ENCODE measurements around the gene INPPL1.

INPPL1 gene

GRCh38 chr11:72218251-72218745, 6.3 kb upstream of the INPPL1 start:
- no peak for DNase-seq (ENCODE audit: low read depth, low spot score)

DNA sequence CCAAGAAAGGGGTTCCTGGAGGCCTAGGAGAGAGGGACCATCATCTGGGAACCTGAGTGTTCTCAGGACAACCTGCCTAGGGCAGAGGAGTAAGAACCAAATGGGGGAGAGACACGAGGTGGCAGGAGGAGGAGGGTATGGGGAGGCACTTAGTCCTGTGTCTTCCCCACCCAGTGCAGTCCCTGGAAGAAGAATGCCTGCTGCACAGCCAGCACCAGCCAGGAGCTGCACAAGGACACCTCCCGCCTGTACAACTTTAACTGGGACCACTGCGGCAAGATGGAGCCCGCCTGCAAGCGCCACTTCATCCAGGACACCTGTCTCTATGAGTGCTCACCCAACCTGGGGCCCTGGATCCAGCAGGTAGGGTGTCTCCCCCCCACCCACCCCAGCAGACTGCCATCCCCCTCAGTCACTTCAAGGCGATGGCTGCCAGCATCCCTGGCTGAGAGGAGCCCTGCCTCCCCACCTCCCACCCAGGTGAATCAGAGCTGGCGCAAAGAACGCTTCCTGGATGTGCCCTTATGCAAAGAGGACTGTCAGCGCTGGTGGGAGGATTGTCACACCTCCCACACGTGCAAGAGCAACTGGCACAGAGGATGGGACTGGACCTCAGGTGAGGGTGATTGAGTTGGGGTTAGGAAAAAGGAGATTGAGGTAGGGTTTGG, 3.7 kb upstream of the INPPL1 start:
- no peak for DNase-seq (ENCODE audit: low read depth, low spot score)

- no peak for DNase-seq (ENCODE audit: low read depth, low spot score)
Observed at GRCh38 chr11:72221386-72222075, 3.0 kb upstream of the INPPL1 start.

DNA sequence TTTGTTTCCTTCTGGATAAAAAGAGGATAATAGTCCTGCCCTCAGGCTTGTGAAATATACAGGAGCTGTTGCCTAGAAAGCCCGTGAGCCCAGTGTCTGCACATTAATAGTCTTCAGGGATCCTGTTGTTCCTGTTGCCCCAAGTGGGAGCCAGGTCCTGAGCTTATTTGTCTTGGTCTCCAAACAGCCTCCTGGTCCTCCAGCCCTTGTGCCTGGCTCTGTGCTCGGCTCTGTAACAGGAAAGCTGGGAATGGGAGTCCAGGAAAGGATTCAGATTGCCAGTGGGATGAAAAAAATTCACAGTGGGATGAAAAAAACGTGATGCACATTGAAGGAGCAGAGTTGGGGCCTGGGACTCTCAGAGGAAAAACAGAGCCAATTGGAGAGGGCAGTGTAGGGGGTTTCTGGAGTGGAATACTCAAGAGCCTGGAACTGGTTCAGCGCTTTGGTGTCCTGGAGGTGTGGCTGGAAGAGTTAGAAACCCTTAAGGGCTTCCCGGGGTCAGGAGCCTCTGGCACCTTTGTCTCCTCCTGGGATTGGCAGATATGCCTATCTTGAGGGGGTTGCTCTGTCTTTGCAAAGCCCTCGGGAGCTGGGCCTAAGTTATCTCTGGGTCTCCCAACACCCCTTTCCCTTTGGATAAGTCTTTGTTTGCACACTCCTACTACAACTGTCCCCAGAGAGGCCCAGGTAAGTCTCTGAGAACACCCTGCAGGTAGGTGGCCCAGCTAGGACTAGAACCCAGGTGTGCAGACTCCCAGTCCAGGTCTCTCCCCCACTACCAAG, 2.3 kb upstream of the INPPL1 start:
- DNase-seq (ENCODE audit: low read depth, low spot score): no peak

GRCh38 chr11:72222907-72223614, 1.5 kb upstream of the INPPL1 start:
- DNase-seq (ENCODE audit: low read depth, low spot score): no peak

DNA sequence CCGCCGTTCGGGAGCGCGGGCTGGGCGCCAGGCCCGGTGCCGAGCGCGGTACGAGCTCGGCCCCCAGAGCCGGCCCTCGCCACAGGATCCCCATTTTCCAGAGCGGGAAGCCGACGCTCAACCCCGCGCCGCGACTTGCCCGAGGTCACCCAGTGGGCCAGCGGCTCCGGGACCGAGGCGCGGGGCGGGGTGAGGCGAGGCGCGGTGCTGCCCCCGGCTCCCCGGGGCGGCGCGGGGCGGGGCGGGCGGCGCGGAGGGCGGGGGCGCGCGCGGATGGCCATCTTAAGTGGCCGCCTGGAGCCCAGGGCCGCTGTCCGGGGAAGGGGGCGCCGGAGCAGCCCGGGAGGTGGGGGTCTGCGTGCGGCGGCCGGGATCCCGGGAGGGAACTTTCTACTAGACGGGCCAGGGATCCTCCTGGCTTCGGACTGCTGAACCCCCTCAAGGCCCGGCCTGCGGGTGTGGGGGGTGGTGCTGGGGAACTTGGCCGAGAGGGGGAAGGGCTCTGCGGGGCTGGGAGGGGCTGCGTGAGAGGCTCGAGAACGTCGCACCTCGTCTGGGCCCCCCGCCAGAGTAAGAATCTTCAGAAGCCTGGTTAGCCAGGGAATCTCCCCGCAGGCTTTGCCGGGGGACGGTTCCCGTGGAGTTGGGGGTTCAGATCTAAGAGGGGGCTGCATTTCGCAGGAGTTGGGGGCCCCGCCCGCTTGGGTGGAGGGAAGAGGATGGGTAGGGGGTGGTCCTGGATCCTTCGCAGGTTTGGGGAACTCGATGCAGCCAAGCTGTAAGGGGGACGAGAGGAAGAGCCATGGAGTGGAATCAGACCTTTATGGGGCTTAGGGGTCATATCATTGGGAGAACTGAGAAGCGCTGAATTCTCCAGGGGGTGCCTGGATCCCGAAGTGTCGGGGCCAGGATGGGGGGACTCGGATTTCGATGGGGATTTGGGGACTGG, 678 bp upstream of the INPPL1 start:
- no peak for DNase-seq (ENCODE audit: low read depth, low spot score)

DNA sequence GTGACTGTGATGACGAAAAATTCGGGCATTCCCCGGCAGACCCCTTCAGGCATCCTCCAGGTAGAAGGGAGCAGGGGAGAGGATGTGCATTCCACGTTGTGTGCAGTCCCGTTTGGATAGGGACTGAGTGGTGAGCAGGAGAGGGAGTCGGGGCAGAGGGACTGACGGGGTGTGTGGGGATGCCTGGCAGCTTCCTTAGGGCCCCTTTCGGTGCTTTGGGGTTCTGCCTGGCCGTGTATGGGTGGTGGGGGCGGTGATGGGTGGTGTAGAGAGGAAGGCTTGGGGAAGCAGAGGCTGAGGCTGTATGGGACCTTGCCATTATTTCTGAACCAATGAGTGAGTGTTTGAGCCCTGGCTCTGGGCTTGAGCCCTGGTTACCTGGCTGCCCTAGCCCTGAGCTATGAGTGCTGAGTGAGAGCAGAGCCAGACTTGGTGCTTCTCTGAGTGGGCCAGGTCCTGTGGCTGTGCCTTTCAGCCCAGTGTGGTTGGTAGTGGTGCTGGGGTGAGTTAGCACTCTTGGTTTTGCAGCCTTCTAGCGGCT, 914 bp downstream of the INPPL1 start:
- DNase-seq (ENCODE audit: low read depth, low spot score): no peak

DNA sequence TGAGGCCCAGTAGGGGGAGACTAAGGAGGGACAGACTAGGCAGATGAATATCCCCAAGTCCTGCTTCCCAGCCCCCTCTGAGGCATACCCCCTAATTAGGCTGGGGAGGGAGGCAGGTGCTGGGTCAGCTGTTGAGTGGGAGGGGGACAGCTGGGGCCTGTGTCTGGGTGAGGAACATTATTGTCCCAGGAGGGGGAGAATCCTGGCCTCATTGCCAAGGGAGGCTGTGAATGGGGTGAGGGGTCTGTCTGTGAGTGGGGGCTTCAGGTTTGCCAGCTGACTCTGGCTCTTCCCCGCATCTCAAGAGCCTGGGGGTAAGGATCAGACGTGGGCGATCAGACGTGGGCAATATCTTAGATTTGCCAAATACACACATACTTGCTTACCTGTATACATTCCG, 2.1 kb downstream of the INPPL1 start:
- DNase-seq (ENCODE audit: low read depth, low spot score): no peak

DNA sequence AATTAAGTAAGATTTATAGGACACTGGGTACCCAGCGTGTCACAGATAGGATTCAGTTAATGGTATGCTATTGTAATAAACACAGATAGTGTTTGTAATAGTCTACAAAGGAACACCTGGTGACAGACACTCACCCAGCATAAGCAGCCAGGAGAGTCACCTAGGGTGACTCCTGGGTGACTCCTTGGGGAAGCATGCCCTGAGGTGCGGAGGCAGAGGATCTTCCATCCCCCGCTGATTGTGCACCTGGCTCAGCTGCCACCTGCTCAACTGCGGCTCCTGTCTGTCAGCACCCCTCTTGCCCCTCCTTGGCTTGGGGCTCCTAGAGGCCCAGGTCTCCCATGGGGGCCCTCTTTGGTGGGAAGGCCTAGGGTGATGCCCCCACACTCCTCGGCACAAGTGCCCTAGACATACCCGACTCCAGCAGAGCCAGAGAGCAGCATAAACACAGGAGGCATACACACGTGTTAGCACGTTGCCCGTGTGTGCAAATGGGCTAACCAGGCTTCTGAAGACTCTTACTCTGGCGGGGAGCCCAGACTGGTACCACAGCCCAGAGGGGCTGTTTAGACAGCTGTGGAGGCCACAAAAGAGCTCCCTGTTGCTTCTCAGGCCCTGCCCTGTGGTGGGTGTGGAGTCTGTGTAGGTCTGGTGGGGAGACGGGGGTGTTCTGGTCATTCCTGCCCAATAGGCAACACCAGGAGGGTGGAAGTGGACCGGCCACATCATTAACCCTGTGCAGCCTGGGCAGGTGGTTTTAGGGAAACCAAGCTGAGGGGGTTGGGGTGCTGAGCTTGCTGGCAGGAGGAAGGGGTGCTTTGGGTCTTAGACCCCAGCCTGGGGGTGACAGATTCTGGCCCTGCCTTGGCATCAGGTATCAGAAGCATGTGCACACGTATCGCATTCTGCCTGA, 3.0 kb downstream of the INPPL1 start:
- DNase-seq (ENCODE audit: low read depth, low spot score): no peak

DNA sequence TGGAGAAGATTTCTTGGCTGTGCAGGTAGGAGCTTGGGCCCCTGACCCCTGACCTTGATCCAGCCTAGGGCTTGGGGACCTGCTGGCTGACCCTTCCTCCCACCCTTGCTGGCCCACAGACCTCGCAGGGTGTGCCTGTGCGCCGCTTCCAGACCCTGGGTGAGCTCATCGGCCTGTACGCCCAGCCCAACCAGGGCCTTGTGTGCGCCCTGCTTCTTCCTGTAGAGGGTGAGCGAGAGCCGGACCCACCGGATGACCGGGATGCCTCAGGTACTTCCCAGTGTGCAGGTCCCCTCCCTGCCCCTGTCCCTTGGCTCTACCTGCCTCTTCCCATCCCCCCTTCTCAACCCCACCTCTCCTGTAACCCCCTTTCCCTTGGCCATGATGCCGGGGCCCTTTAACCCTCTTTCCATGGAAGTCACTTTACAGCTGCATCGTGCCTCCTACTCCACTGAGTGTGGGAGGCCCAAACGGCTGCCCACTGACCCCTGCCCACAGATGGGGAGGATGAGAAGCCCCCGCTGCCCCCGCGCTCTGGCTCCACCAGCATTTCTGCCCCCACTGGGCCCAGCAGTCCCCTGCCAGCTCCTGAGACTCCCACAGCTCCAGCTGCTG, 3.8 kb downstream of the INPPL1 start:
- DNase-seq (ENCODE audit: low read depth, low spot score): no peak

GRCh38 chr11:72228844-72229231, 4.3 kb downstream of the INPPL1 start:
- DNase-seq (ENCODE audit: low read depth, low spot score): no peak

DNA sequence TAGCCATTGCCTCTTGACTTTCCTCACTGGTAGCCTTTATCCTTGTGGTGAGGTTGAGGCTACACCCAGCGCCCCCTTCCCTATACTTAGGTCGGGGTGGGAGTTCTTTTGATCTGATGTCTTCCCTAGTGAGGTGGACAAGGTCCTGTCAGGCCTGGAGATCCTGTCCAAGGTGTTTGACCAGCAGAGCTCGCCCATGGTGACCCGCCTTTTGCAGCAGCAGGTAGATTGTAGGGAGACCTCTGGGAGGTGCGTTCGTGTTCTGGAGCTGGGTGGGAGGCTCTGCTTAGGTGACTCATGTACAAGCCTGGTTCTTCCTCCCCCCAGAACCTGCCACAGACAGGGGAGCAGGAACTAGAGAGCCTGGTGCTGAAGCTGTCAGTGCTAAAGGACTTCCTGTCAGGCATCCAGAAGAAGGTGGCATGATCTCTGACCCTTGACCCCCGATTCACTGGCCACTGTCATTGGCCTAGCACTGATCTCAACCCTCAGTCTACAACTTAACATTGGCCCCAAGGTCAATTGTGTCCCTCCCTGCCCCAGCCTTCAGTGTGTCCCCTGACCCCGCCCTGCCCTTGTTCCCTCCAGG, 4.9 kb downstream of the INPPL1 start:
- DNase-seq (ENCODE audit: low read depth, low spot score): no peak

GRCh38 chr11:72229925-72230763, 5.6 kb downstream of the INPPL1 start:
- DNase-seq (ENCODE audit: low read depth, low spot score): no peak

DNA sequence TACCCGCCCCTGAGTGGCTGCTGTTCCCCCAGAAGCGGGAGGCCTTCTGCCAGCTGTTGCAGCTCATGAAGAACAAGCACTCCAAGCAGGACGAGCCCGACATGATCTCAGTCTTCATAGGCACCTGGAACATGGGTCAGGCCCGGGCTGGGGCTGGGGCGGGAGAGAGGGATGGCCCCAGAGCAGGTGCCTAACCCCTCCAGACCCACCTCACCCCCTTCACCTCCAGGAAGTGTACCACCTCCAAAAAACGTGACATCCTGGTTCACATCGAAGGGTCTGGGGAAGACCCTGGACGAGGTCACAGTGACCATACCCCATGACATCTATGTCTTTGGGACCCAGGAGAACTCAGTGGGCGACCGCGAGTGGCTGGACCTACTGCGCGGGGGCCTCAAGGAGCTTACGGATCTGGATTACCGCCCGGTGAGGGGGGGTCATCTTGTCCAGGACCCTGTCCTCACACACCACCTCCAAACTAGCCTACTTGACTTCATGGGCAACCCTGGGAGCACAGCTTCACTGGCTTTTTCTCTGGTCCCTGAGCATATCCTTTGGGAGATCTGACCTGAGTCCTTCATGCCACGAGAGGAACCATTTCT, 6.3 kb downstream of the INPPL1 start:
- DNase-seq (ENCODE audit: low read depth, low spot score): no peak

DNA sequence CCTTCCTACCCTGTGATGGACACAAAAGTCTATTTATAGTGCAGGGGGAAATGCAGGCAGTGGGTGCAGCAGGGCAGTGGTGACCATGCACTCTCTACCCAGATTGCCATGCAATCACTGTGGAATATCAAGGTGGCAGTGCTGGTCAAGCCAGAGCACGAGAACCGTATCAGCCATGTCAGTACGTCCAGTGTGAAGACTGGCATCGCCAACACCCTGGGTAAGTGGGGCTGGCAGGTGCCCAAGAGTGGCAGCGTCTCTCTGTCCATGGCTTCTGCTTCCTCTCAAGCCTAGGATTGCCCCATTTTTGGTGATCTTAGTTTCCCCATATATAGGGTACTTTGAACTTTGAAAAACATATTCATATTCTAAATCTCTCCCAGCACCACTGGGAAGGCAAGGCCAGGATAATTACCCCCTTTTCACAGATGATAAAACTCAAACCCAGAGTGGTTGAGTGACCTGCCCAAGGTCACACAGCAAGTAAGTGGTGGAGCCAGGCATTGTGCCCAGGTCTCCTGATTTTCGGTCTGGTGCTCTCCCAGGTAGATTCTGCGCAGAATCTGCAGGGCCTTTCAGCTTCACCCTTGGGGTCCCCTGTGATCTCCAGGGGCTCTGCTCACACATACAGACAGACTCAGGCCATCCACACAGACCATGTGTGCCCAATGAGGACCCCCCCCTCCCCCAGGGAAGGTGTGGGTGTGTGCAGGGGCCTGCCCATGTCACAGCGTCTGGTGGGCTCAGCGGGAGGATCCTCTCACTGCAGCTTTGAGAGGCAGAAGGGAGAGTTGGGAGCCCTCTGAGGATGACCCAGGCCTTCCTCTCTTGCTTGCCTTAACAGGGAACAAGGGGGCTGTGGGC, 7.1 kb downstream of the INPPL1 start:
- DNase-seq (ENCODE audit: low read depth, low spot score): no peak

Data from iPS DF 19.7 (cell line).